ENCODE results near the gene MYD88. TPM values are rescaled to one million over a fixed set of nuclear protein-coding genes. Genes with fewer than 3 reads are reported as not detected.

Gene MYD88
- total RNA-seq, 1 donor from 2014 or later = 51.0 TPM

- Mint-ChIP-seq H3K36me3 (ENCODE audit: low read depth, unreplicated experiment) (peaks cover 5% of the 10 kb centered on the region), H3K27ac (ENCODE audit: unreplicated experiment) (no peak overlapping the region), H3K9me3 (ENCODE audit: unreplicated experiment) (no peaks in the 10 kb centered on the region), H3K4me3 (ENCODE audit: unreplicated experiment) (no peak overlapping the region), H3K27me3 (ENCODE audit: unreplicated experiment) (no peaks in the 10 kb centered on the region), H3K4me1 (ENCODE audit: unreplicated experiment) (peaks cover 11% of the 10 kb centered on the region)
- DNase-seq (ENCODE audit: low spot score) = no peak
- TF ChIP-seq CTCF (IDR thresholded peaks at IDR 0.05; ENCODE audit: unreplicated experiment) = no peak
These were observed 48.3 kb downstream of the MYD88 start for GRCh38 chr3:38186781-38187180.

GRCh38 chr3:38190481-38190881, 52.0 kb downstream of the MYD88 start:
- H3K4me3 Mint-ChIP-seq (ENCODE audit: unreplicated experiment) = no peak overlapping the region
- no peaks in the 10 kb centered on the region for H3K4me1 Mint-ChIP-seq (ENCODE audit: unreplicated experiment)
- DNase-seq (ENCODE audit: low spot score) = no peak
- peaks cover 5% of the 10 kb centered on the region for H3K36me3 Mint-ChIP-seq (ENCODE audit: low read depth, unreplicated experiment)
- TF ChIP-seq CTCF (IDR thresholded peaks at IDR 0.05; ENCODE audit: unreplicated experiment) = no peak
- H3K27ac Mint-ChIP-seq (ENCODE audit: unreplicated experiment) = no peak overlapping the region
- H3K27me3 Mint-ChIP-seq (ENCODE audit: unreplicated experiment) = no peaks in the 10 kb centered on the region
- H3K9me3 Mint-ChIP-seq (ENCODE audit: unreplicated experiment) = no peaks in the 10 kb centered on the region

Other genes with a start within 250 kb of the MYD88 start
- gene VILL, start 147.9 kb upstream of the MYD88 start, total RNA-seq (ENCODE audit: unreplicated experiment) = 13.7 TPM
- 22.4 TPM for gene PLCD1, start 109.0 kb upstream of the MYD88 start, total RNA-seq (ENCODE audit: unreplicated experiment)
- gene DLEC1, start 99.5 kb upstream of the MYD88 start, total RNA-seq (ENCODE audit: unreplicated experiment) = 0.62 TPM
- 71.9 TPM for gene ACAA1, start 1.5 kb upstream of the MYD88 start, total RNA-seq (ENCODE audit: unreplicated experiment)
- 36.0 TPM for gene OXSR1, start 26.9 kb downstream of the MYD88 start, total RNA-seq (ENCODE audit: unreplicated experiment)
- gene SLC22A13, start 127.2 kb downstream of the MYD88 start, total RNA-seq (ENCODE audit: unreplicated experiment) = 0.21 TPM
- gene SLC22A14, start 143.6 kb downstream of the MYD88 start, total RNA-seq (ENCODE audit: unreplicated experiment) = 0.36 TPM
- gene XYLB, start 208.1 kb downstream of the MYD88 start, total RNA-seq (ENCODE audit: unreplicated experiment) = 2.4 TPM

Data from endothelial cell (in vitro differentiated cells).